GM18907 (cell line): ENCODE results near the gene DSG4.
"Not testable (repeated sequence)": the region's sequence is repeated elsewhere in the genome, so short reads cannot be mapped to it uniquely, and the experiment has no call there.

ENCODE experiments used
- ATAC-seq: cut with Tn5 transposase; IDR thresholded peaks from one replicate; pipeline ENCODE4 v1.9.1; 2021; ENCODE audit warnings: mild to moderate bottlenecking, moderate library complexity; ENCODE audit not compliant: unreplicated experiment

Gene DSG4, protein sequence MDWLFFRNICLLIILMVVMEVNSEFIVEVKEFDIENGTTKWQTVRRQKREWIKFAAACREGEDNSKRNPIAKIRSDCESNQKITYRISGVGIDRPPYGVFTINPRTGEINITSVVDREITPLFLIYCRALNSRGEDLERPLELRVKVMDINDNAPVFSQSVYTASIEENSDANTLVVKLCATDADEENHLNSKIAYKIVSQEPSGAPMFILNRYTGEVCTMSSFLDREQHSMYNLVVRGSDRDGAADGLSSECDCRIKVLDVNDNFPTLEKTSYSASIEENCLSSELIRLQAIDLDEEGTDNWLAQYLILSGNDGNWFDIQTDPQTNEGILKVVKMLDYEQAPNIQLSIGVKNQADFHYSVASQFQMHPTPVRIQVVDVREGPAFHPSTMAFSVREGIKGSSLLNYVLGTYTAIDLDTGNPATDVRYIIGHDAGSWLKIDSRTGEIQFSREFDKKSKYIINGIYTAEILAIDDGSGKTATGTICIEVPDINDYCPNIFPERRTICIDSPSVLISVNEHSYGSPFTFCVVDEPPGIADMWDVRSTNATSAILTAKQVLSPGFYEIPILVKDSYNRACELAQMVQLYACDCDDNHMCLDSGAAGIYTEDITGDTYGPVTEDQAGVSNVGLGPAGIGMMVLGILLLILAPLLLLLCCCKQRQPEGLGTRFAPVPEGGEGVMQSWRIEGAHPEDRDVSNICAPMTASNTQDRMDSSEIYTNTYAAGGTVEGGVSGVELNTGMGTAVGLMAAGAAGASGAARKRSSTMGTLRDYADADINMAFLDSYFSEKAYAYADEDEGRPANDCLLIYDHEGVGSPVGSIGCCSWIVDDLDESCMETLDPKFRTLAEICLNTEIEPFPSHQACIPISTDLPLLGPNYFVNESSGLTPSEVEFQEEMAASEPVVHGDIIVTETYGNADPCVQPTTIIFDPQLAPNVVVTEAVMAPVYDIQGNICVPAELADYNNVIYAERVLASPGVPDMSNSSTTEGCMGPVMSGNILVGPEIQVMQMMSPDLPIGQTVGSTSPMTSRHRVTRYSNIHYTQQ

DNA sequence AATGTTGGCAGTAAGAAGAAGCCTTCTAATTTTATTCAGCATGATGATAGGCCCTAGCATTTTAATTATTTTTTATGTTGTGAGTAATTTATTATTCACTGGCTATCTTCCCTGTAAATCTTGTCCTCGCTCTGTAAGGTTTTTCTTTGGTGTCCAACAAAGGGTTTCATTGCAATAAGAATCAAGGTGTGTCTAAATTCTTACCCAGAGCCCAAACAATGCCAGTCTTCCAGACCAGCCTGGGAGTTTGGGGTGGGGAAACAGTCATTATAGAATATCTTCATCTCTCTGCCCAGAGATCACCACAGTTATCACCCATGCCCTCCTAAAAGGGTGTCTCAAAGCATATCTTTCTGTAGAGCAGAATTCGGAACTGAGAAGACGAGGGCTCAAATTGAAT lies at the start of gene DSG4:
TSS of gene DSG4 (plus strand) at position 301 of the 400 bp plus-strand sequence. CDS start 135 bp downstream, outside the sequence.
- ATAC-seq = no peak

DNA sequence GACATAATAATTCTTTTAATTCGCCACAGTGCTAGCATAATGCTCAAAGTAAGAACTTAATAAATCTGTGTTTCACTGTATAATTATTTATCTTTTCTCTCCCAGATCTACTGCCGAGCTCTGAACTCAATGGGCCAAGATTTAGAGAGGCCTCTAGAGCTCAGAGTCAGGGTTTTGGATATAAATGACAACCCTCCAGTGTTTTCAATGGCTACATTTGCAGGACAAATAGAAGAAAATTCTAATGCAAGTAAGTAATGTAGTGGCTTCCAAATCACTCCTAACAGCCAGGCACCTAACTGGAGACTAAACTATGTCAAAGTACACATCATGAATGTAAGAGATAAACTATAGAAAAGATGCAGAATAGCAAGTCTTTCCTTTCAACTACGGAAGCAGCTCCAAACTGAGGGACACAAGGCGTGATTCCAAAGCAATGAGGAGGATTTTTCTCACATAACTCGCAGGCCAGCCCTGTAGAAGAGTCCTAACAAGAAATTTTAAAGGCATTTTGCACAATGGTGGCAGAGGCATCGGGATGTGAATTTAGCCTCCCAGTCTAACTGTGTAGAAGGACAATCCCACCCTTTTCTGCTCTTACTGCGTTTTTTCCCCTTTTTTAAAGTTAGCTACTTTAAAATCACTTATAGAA lies 46.7 kb upstream of the DSG4 start:
- no peak for ATAC-seq

DNA sequence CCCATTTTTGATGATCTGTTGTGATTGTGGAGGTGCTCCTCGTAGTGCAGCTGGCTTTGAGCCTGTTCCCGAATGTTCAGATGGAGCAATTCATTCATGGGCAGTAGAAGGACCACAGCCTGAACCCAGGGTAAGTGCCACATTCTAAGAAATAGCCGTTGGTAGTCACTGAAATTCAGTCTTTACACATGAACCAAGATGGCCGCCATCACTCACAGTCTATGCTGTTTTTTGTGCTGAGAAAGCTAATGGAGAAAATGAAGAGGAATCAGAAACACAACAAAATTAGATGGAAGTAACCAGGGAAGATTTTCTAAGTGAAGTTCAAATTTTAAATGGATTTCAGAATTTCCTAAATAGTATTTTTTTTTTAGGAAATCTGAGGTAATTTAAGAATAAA lies 33.1 kb upstream of the DSG4 start:
- no peak for ATAC-seq

DNA sequence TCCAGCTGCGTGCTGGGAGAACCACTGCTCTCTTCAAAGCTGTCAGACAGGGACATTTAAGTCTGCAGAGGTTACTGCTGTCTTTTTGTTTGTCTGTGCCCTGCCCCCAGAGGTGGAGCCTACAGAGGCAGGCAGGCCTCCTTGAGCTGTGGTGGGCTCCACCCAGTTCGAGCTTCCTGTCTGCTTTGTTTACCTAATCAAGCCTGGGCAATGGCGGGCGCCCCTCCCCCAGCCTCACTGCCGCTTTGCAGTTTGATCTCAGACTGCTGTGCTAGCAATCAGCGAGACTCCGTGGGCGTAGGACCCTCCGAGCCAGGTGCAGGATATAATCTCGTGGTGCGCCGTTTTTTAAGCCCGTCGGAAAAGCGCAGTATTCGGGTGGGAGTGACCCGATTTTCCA lies 23.2 kb upstream of the DSG4 start:
- ATAC-seq = not testable (repeated sequence)

DNA sequence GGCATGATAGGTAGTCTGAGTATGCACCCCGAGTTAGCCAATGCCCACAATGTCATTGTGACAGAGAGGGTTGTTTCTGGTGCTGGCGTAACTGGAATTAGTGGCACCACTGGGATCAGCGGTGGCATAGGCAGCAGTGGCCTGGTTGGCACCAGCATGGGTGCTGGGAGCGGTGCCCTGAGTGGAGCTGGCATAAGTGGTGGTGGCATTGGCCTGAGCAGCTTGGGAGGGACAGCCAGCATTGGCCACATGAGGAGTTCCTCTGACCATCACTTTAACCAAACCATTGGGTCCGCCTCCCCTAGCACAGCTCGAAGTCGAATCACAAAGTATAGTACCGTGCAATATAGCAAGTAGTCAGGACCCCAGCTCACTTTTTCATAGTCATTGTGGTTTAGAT lies 21.6 kb upstream of the DSG4 start:
- no peak for ATAC-seq

DNA sequence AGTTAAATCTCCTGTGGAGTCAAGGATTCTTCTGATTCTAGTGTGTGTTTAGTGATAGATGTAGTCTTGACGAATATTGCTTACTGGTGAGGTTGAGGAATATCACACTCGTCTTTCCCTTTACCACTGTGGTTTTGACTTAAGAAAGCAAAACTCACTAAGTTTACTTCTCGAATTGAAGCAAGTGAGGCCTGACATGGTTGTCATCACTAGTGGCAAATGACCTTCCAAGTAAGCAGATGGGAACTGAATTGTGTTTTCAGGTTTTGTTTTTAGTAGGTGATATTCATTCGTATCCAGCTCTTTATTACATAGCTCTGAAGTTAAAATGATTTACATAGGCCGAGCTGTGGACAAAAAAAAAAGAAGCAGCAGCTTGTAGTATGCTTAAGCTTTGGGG lies 20.6 kb upstream of the DSG4 start:
- no peak for ATAC-seq

DNA sequence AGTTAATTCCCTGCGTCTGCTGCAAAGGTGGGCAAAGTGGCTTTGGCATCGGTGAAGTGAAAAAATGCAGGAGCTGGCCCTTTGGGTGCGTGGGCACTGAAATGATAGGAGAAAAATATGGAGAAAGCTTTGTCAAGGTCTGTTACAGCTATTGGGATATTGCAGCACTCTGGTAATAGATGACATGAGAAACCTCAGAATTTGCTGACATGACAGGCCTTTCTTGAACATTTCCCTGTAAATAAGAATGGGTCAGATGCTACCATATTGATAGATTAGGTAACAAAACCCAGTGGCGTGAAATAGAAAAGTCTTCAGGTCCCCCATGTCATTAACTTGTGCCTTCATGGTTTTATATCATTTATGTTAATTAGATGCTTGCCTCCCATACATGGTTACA lies 12.4 kb upstream of the DSG4 start:
- ATAC-seq = no peak

DNA sequence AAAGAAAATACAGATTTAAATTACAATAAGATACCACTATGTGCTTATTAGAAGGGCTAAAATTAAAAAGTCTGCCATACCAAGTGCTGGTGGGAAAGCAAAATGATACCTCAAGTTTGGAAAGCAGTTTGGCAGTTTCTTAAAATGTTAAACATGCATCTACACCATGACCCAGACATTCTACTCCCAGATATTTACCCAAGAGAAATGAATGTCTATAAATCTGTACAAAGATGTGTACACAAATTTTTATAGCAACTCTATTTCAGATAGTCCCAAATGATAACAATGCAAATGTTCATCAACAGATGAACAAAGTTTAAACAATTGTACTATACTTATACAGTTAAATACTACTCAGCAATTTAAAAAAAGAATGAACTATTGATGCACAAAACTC lies 7.1 kb upstream of the DSG4 start:
- no peak for ATAC-seq

DNA sequence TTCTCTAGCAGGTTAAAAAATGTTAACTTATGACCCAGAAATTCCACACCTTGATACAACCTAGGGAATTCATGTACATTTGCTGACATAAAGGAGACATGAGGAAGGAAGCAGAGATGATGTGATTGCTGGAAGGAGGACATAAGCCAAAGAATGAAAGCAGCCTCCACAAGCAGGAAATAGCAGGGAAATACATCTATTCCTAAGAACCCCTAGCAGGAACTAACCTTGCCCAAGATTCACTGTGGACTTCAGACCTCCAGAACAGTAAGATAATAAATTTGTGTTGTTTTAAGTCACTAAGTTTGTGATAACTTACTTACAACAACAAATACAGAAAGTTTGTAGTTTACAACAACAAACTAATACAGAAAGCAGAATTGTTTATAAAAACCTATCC lies 4.6 kb upstream of the DSG4 start:
- ATAC-seq = no peak

DNA sequence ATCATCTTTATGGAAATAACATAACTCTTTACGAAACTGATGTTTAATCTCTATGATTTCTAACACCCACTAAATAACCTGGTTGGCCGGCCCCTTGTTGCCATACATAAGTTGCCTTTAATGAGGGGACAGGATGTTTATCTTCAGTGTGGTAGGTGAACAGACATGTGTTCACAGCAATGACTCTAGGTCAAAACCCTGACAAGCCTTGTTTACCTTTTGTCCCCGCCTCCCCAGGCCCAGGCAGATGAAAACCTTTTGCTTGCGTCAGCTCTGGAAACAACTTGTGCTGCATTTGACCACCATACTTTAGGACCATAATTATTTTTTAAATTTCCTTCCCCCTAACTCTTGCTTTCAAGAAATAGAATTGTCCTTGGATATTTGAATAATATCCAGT lies 2.9 kb upstream of the DSG4 start:
- no peak for ATAC-seq

DNA sequence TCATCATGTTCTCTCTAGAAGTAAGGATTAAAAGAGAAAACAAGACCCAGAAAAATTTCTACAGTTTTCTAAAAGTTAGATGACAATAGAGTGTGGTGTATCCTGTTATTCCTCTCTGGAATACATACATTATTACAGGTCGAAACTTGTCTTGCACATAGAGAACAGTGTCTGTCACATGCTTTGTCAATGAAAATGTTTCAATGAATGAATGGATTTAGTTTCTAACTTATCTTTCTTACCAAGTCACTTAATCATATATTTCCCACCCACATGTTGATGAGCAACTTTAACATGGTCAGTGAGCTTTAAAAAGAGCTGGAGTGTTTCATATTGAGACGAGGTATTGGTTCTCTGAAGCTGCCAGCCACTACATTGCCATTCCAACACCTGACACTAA lies 4.3 kb downstream of the DSG4 start:
- ATAC-seq = no peak

DNA sequence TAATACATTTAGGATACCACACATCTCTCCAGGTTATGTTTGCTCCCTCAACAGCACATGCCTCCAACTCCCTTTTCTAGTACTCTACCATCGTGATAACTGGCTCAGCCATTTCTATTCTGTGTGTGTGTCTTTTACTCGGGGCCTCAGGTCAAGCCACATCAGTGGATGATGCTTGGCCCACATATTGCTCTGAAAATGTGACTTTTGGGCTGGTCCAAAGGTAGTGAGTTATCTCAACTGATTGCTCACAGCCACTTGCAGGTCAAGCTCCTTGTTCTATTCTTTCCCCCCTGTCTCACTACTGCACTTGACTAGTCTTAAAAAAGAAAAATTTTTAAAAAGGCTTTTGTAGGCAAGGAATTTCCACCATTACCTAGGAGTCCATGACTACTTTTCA lies 5.5 kb downstream of the DSG4 start:
- ATAC-seq = no peak

DNA sequence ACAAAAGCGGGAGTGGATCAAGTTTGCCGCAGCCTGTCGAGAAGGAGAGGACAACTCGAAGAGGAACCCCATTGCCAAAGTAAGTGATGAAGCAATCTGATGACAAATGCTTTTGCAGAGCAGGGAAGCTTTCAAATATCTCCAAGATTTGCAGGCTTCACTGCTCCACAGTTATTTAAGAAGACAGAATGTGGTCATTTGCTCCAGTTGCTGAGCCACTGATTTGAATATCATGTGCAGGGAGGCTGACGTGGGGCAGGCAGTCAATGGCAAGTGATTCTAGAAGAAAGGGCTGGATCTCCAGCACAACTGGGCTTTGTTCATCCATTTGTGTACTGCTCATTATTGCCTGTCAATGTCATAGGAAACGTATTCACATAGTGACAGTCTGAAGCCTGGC lies 10.2 kb downstream of the DSG4 start:
- no peak for ATAC-seq

DNA sequence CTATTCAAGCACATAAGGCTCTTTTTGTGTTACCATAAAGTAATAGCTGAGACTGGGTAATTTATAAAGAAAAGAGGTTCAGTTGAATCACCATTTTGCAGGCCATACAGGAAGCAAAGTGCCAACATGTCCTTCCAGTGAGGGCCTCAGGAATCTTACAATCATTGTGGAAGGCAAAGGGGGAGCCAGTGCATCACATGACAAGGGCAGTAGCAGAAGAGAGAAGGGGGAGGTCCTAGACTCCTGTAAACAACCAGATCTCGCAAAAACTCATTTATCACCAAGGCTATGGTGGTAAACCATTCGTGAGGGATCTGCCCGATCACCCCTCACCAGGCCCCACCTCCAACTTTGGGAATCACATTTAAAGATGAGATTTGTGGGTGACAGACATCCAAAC lies 16.7 kb downstream of the DSG4 start:
- no peak for ATAC-seq

DNA sequence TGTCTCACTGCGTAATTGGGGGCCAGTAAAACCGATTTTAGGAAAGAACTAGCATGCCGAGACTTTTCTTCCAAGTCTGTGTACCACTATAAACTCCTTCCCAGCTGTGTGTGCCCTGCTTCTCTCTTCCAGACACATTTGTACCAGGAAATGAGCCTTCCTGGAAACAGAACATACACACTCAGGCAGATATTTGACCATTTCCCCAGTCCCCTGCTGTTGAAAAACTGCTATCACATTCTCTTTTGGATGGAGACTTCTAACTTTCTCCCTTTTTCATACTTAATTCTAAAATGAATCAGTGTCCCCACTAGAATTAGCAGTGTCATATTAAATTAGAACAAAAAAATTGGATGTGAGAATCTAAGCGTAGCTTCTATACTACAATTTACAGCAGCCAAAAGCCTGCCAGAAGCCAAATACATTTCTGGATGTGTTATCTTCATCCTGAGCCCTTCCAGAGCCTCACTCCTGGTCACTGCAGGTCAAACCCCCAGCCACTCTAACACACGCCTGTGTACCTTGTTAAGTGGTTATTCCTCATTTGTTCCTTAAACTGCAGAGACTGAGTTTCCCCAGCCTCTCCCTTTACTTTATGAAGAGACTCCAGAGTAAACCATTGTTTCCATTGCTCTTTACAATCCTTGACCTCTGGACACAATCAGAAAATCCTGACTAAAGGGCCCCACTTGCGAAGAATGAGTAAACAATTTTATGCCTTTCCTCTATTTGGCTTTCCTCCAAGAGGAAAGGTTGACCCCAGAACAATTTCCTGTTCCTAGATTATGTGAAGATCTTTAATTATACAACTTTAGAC lies 20.4 kb downstream of the DSG4 start:
- no peak for ATAC-seq

DNA sequence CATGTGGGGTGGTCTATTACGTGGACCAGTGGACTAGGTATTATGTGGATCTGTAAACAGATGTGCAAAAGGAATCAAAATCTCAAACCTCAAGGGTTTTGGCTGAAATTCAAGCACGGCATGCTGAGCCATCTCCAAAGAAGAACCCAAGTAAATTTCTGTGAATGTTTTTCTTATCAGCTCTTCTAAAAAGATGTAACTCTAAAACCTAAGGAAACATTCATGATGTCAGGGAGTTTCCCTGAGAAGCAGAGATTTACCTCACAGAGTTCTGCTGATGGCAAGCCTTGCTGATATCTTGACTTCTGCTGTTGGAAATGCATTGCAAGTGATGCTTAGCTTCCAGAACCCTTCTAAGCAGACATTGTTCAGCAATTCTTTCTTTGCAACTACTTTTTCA lies 21.6 kb downstream of the DSG4 start:
- no peak for ATAC-seq

DNA sequence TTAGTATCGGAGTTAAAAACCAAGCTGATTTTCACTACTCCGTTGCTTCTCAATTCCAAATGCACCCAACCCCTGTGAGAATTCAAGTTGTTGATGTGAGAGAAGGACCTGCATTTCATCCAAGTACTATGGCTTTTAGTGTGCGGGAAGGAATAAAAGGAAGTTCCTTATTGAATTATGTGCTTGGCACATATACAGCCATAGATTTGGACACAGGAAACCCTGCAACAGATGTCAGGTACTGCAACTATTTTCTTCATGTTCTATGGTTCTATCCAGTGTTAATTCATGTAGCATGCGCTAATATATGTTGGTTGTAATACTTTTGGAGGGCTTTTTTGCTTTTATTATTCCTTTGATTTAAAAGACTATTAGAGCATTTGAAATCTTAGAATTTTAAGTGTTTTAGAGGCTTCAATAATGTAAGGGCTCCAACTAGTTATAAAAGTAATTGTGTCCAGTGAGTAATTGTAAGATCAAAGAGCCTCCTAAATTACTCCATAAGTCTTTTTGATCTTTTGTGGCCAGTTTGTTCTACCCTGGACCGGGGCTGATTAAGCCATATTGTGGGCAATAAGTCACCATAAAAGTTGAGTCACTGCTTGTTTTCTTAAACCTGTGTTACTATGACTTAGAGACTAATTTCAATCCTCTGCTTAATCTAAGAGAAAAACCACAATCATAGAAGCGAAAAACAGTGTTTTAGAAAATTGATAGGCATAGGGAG lies 22.9 kb downstream of the DSG4 start:
- ATAC-seq = no peak

DNA sequence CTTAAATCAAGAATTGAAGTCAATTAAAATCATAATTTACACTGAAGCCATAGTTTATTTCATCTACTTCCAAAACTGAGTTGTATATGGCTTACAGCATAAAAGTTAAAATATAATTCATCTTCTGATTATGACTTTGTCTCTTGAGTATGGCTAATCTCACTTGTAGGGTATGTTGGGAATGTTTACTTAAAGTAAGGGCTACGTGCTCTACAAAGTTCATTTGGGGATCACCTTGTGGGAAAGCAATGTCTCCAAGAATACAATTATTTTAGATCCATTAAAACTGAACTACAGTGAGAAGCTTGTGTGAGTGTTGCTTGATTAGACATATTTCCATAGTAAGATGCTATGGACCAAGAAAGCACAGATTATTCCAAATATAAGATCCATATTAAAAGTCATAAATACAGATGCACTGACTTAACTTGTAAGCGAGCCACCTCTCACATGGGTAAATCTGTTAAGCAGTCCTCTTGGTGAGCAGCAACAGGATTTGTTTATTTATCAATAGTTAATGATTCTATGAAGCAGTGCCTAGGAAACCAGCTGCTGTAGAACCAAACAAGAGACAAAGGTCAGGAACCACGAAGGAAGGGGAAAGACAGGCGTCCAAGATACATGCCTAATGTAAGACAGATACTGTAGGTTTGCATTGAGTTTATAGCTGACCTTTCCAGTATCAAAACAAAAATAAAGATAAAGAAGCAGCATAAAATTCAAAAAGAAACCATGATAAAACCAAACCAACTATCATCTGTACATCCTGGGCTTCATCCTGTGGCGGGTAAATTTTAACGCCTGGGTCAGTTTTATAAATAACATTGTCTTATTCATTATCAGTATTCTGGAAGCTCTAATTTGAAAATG lies 24.8 kb downstream of the DSG4 start:
- no peak for ATAC-seq

DNA sequence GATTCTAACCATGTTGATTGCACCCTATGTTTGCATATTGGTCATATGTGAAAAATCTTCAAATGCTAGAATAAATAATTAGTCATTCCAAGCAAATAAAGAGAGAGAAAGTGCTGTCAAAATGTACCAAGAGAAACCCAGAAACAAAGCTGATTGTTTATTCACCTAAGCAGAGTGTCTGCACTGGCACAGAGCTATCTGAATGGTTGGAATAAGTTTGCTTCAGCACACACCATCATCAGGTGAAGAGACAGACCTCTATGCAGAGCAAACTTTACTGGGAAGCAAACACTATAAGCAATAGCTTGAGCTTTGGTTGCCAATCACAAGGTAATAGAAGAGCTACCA lies 25.4 kb downstream of the DSG4 start:
- no peak for ATAC-seq
